HG03280 (cell line): ENCODE data around the gene OR8D1.

Experiments
- ATAC-seq: cut with Tn5 transposase; IDR thresholded peaks from one replicate; pipeline ENCODE4 v1.9.1; 2021; ENCODE audit warnings: mild to moderate bottlenecking, moderate library complexity; ENCODE audit not compliant: unreplicated experiment

The OR8D1 gene

DNA sequence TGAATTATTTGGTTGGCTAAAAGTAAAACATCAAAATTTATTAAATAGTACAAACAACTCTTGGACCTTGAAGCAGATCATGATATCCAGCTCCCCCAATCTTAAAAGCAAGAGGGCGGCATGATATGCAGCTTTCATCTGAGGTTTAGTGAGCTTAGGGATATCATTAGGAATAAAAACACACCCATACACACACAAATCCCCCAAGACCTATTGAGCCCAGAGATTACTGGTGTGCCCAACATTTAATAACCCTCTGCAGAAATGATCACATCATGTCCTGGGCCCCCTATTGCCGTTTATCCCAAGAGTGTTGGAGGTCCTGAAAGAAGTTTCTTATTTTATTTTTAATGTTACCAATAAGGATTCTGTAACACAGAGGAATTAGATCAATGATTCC, at the start of gene OR8D1:
OR8D1 (minus strand) TSS at position 101 of the 400 bp plus-strand sequence. CDS start 3,183 bp downstream, outside the sequence.
- ATAC-seq: no peak

DNA sequence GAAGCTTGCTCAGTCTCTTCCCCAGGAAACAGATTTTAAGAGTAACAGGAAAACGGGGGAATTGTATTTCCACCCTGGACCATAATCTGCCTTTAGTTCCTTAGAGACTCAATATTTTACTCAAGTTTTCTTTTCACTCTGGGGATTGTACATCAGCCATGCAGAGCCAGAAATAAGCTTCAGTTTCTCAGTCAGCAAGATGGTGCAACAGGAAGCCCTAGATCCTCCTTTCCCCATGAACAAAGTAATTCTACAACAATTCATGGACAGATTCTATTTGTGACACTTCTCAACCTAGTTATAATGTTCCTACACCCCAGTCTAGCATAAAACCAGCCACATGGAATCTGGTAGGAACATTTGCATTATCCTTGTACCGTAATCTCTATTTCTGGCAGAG, 45.8 kb upstream of the OR8D1 start:
- no peak for ATAC-seq

DNA sequence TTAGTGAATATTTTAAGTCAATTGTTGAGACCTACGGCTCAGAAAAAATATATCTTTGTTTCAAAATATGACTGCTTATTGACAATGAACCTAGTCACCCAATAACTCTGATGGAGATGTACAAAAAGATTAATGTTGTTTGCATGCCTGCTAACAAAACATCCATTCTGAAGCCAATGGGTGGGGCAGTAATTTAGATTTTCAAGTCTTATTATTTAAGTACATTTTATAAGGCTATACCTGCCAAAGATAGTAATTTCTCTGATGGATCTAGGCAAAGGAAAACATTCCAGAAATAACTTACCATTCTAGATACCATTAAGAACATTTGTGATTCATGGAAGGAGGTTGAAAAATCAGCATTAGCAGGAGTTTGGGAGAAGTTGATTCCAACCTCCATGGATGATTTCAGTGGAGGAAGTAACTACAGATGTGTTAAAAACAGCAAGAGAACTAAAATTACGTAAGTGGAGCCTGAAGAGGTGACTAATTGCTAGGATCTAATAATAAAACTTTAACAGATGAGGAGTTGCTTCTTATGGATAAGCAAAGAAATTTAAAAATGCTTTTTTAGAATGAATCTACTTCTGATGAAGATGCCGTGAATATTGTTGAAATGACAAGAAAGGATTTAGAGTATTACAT, 32.7 kb upstream of the OR8D1 start:
- no peak for ATAC-seq

DNA sequence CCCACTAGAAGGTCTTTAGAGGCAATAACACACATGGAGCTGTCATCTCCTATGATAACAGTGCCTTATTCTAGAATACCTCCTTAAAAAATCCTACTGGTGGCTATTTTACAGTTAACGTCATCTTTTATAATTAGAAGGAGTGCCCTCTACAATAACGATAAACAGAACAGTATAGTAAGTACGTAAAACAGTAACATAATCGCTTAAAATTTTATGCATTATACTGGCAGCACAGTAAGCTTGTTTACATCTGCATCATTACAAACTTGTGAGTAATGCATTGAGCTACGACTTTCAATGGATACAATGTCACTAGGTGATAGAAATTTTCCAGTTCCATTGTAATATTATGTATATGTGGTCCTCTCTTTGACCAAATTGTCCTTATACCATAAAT, 30.6 kb upstream of the OR8D1 start:
- no peak for ATAC-seq

DNA sequence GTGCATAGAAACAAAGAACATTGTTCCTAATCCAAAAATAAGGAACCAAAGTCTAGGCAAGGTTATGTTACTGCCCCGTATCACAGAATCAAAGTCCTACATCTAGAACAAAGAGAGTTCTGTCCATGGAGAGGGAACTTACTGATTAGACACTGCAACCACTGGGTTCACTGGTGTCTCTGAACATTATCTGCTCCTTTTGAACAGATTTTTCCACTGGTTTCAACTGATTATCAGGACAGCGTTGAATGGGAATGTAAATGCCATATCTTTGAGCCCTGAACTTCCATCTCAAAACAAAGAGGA, 26.3 kb upstream of the OR8D1 start:
- ATAC-seq: no peak

DNA sequence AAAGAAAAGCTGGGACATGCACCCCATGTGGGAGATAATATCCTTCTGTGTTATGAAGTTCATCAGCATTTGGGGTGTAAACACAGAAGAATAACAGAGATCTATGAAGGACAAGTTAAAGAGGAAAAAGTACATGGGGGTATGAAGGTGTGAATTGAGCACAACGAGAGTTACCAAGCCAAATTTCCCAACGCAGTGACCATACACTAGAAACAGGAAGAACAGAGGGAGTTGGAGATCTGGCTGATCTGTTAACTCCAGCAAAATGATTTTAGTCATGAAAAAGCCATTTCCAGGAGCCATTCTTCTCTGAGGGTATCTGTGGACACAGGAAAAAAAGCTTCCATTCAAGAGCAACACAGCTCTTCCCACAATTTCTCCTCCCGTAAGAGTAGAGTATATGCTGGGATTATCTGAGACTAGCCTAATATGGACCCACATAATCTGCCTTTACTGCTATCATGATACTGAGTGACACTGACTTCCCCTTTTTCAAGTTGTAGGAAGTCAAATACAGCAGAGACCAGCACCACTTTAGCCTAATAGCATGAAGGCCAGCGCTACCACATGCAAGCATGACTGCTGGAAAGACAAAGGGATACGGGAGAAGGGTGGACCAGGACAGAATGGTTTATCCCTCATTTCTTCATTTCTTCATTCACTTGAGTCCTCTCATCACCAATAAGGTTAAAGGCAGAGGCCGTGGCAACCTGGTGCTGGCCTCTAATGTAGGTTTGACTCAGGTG, 25.8 kb upstream of the OR8D1 start:
- no peak for ATAC-seq

DNA sequence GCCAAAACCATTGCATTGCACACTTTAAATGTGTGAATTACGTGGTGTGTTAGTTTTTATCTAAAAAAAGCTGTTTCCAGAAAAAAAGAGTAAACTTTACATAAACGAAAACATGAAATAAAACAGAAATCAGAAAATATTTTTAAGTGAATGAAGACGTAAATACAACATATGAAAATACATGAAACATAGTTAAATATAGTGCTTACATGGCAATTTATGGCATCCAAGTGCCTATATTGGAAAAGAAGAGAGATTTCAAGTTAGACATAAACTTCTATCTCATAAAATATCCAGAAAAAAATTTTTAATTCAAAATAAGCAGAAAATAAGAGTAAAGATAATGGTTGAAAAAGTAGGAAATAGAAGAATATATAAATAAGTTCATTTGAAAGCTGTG, 18.1 kb upstream of the OR8D1 start:
- no peak for ATAC-seq

DNA sequence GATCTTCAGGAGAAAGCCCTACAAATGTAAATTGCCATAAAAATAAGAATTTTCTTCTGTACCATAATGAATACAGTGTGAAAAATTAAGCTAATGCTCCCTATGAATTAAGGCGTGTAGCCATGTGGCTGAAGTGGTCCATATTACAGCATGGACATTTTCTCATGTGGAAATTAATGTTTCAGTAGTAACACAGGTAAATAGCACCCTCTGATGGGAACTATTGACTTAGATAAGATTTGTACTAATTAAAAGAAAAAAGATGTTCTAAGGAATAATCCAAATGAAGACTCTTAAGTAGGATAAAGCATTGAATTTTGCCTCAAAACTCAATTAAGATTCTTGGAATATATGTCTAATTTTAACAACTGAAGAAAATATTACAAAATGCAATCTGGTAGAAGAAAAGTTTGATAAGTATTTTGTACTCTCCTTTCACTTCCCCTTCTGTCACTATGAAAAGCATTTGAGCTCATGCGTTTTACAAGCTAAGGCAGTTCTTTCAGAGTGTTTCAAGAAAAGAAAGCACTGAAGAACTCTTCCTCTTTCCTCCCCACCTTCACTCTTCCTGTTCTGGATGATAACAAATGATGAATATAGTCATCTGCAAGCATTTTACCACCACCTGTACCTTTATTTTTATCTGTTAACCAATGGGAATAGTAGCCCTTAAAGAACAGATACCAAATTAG, 16.2 kb upstream of the OR8D1 start:
- ATAC-seq: peak; percentile 85

DNA sequence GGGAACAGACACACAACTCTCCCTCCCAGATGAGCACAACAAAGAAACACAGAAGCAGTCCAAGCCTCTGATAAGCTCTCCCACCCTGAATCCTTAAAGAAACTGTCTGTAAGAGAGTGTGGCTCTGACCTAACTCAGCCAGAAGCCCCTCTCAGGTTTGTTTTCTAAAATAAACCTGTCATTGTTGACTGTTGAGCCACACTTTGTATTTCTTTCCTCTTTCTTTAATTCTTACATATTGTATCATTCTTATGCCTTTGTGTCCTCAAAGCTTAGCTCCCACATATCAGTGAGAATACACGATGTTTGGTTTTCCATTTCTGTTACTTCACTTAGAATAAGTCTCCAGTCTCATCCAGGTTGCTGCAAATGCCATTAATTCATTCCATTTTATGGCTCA, 14.0 kb upstream of the OR8D1 start:
- ATAC-seq: no peak

DNA sequence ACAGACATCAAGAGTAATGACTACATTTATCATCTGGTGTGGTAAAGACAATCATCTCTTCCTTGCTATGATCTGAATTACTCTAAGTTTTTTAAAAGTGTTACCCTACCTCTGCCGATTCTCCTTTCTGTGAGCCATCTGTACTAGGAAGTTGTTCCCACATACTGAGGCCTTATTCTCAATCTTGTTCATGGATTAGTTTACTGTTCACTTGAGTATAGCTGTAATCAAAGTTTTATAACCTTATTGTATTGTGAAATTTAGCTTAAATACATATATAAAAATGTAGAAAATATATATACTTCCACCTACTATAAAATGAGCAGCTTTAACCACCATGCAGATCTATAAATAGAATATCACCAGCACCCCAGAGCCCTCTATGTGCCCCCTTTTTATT, 8.6 kb upstream of the OR8D1 start:
- no peak for ATAC-seq

DNA sequence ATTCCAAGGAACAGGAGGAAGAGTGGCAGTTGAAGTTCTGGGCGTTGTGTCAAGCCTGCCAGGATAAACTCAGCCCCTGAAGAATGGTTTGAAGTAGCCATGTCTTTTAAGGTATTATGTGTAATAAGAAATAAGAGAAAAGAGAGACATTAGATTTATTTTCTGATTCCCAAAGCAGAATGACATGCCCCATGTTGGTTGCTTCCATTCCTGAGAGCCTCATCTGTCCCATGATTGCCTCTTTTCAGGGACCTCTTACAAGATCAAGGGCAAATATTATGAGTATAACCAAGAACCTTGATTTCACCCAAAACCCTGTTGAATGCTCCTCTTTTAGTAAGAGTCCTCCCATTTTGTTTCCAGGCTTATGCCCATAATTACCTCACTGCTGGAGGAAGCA, 6.3 kb upstream of the OR8D1 start, which contains the start of gene OR8D2:
OR8D2 (minus strand) TSS at position 101 of the 400 bp plus-strand sequence; CDS start at position 101, 0 bp downstream.
- ATAC-seq: no peak

DNA sequence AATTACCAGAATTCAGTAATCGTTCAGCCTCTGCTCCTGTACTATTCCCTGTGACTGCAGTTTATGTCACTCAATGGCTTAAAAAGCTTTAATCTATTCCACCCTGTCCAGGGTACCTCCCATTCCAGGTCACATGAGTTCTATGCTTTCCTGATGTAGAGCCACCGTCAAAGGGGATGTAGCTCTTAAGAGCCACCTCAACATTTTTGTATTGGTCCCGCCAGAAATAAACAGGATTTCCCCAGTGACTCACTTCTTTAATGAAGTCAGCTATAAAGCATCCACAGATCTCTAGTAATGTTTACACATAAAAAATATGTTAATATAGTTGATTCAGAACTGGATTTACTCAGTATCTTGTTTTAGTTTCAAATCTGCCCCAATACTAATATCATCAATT, 1.3 kb upstream of the OR8D1 start:
- ATAC-seq: no peak

DNA sequence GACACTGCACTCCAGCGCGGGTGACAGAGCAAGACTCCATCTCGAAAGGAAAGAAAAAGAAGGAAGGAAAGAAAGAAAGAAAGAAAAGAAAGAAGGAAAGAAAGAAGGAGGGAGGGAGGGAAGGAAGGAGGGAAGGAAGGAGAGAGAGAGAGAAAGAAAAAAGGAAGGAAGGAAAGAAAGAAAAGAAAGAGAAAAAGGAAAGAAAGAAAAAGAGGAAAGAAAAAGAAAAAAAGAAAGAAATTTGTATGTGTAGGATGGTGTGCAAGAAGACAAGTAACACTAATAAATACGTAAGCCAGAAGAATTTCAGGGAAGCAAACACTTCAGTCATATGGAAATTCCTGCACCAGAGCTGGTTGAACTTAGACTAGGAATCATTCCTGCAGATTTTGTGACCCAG, 618 bp downstream of the OR8D1 start:
- no peak for ATAC-seq

DNA sequence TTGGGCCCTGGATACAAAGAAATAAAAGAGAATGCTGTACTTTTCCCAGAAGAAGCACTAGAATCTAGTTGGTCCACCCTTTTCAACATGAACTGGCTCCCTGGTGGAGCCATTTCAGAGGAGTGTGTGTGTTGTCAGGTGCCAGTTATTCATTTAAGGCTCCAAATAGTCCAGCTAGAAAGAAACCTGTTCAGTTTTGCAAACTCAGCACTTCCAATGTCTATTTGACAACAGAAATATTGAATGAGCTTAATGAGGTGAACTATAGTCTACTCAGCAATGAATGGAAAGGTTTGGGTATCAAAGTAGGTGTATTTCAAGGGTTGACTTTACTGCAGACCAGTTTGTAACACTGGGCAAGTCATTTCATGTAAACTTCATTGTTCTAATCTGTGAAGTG, 2.1 kb downstream of the OR8D1 start:
- no peak for ATAC-seq

DNA sequence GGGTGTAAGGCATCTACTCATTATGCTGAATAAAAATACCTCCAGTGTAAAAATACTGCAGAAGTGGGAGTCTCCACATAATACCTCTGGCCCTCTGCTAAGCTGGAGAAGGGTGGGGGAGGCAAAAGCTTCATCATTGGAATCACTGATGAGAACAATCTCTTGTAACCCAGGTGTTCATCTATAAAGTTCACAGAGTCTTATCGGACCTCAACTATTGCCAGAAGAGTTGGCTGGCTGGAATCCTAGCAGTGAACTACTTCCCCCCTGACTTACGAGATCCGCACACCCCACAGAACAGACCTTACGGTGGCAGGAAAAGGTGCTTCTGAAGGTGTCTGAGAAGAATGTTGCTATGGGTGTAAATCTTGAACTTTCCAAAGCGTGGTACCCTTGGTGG, 2.5 kb downstream of the OR8D1 start:
- ATAC-seq: no peak

DNA sequence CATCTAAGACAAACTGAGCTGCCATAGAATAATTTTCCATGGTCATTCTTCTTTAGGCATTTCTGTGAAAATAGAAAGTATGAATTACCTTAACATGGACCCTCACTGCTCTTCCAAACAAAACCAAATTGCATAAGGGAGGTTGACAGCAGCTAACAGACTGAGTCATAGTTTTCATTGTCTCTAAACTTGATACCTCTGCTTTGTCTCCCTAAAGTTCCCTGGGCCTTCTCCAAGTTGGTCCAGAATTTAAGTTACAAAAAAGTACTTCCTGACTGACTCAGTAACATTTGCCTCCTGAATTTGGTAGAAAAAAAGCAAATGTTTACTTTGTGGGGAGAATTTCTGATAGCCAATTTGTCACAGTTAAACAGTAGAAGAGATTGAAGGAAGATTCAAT, 3.0 kb downstream of the OR8D1 start:
- no peak for ATAC-seq

DNA sequence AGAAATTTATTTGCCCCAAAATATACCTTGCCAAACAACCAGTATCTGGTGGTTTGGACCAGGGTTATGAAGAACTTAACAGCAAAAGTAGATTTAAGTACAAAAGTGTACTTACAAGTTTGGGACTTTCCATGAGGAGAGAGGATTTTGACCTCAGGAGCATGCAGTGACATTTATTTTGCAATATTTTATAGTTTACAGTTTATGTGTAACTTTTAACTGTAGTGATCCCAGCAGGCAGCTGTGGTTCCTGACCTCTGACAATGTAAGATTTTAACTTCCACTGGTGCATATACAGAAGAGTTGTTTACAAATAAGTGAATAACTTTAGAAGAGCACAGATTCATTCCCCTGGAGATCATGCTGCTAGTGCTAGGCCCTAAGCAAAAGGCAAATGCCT, 6.7 kb downstream of the OR8D1 start:
- no peak for ATAC-seq

DNA sequence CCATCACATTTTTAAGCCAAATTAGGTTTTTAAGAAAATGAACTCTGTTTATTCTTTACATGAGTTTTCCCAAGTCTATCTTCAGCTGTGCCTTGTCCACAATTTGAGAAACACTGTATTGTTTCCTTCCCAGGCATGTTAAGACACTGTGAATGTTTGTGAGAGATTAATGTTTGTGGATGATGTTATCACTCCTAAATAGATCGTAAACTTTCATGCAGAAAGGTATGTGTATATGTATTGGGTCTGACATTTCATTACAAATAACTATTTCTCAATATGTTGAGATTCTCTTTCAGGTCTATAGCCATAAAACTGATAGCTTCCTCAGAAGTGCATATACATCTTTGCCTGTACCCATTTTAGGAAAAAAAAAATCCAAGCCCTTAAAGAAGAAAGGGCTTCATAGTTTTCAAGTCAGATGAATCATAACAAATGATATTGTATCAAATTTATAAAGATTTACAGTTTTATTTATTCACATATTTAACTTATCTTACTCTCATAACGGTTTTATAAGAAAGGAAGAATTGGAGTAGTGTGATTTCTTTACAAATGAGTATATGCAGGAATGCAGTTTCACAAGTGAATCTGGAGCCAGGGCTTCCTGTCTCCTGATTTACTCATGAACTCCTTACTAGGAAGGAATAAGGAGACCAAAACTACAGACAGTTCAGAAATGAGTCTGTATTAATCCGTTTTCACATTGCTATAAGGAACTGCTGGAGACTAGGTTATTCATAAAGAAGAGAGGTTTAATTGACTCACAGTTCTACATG, 11.2 kb downstream of the OR8D1 start:
- ATAC-seq: no peak

DNA sequence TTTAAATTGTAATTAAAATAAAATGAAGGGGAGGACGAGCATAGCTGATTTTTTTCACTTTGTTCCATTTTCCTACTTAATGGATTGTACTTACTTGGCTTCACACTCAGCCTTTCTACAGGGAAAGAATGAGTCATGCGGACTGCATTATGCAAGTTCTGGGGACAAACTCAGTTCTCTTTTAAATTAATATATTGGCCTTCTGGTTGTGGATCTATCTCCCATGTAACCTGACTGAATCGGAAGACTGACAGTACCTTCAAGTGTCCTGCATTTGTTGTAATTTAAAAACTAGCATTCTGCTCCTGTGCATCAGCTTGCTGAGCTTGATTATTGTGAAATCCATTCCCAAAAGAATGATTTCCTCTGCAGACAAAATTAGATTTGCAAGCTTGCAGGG, 12.2 kb downstream of the OR8D1 start:
- no peak for ATAC-seq

DNA sequence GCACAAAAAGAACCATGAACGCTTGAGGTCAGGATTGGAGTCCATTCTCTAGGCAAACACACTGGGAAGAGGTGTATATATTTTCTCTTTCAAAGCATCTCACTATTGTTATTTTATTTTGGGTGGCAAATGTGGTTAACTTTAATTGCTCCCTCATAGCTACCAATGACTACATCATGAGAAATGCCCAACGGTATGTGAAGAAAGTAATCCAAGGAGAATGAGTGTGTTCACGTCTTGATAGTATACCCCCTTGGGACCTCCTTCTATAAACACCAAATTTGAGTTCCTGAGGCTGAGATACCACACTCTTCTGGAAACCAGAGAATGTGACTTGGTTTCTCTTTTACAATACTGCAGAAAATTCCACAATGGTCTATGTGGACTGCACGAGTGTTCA, 15.8 kb downstream of the OR8D1 start:
- no peak for ATAC-seq

DNA sequence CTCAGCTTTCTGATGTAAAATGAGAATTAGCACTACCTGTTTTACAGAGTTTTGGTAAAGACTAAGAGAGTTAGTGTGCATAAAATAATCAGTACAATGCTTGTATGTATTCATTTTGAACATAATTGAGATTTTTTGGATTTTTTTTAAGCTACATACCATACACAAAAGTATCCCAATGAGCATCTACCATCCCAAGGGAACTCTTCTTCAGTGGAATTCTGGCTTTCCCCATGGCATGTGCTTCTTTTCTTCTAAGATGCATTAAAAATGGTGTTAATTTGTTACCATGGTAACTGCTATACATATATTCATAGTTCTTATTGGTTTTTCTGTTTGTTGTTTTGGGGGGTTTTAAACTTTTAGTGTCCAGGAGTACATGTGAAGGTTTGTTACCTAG, 17.7 kb downstream of the OR8D1 start:
- no peak for ATAC-seq
